Measurements from ENCODE around the gene HLA-F.

DNA sequence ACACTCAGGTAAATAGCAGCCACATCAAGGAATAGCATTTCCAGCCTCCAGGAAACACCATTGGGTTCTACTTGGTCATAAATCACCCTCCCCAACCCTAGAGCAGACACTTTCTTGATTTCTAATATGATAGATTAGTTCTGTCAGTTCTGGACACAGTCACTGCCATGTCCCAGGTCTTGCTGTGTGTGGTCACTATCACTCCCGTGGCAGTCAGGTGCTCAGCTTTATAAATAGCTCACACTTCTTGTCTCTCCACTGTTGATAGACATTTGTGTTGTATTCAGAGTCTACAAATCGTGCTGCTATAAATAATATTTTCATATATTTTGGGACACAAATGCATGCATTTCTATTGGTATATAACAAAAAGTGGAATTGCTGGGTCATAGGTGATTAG is 13.3 kb downstream of the HLA-F start:
- TF ChIP-seq POLR2A (IDR thresholded peaks at IDR 0.05; ENCODE audit: low read length): no peak
- TF ChIP-seq GATA1 (IDR thresholded peaks at IDR 0.05; ENCODE audit: low read depth, low read length): no peak

Measured in erythroblast (primary cell).